GM12878 (cell line): ENCODE results near the gene IL17RE. TPM values are rescaled to one million over a fixed set of nuclear protein-coding genes. Genes with fewer than 3 reads are reported as not detected.
A peak's percentile ranks its signal among the peaks of the same experiment; 100 is the strongest.

Source experiments
- BCL3 ChIP-seq: IDR thresholded peaks from 2 replicates; pipeline ENCODE4 v1.6.1; 2011; ENCODE audit warnings: borderline replicate concordance, low read depth, mild to moderate bottlenecking, moderate library complexity, low read length; ENCODE audit not compliant: insufficient read depth, poor library complexity, severe bottlenecking
- BMI1 ChIP-seq: fragments of 450-650 bp; IDR thresholded peaks from 2 replicates; pipeline ENCODE4 v1.6.1; 2016; ENCODE audit warnings: mild to moderate bottlenecking, moderate library complexity, borderline replicate concordance
- MAX ChIP-seq: IDR thresholded peaks from 2 replicates; pipeline ENCODE4 v1.6.1; 2012; ENCODE audit warnings: low read depth, low read length, improper control_type of control experiment
- MTA3 ChIP-seq: IDR thresholded peaks from 2 replicates; pipeline ENCODE4 v1.6.1; 2012; ENCODE audit warnings: low read length, inconsistent platforms, borderline replicate concordance
- NBN ChIP-seq: fragments of 450-650 bp; IDR thresholded peaks from 2 replicates; pipeline ENCODE4 v1.6.1; 2016
- NKRF ChIP-seq: fragments of 450-650 bp; conservative IDR thresholded peaks from 2 replicates; pipeline ENCODE4 v1.6.1; 2017; ENCODE audit warnings: mild to moderate bottlenecking, moderate library complexity
- RB1 ChIP-seq: fragments of 450-650 bp; formaldehyde crosslinking; IDR thresholded peaks from 2 replicates; pipeline ENCODE4 v1.6.1; 2017; ENCODE audit warnings: mild to moderate bottlenecking, borderline replicate concordance
- STAT1 ChIP-seq: fragments of 450-650 bp; conservative IDR thresholded peaks from 2 replicates; pipeline ENCODE4 v1.6.1; 2014; ENCODE audit warnings: antibody characterized with exemption, mild to moderate bottlenecking
- TCF12 ChIP-seq: IDR thresholded peaks from 2 replicates; pipeline ENCODE4 v1.6.1; 2011; ENCODE audit warnings: low read depth, mild to moderate bottlenecking, low read length
- TCF3 ChIP-seq: IDR thresholded peaks from 2 replicates; pipeline ENCODE4 v1.6.1; 2012; ENCODE audit warnings: low read depth, mild to moderate bottlenecking, low read length, borderline replicate concordance; ENCODE audit not compliant: insufficient read depth
- polyA plus RNA-seq, 11 experiments: library from polyadenylated mRNA; depleted of rRNA in 4 of 11; unstranded in 6 of 11; stranded (reverse) in 5 of 11; fragments of >200 nt; fragmentation: Nextera tagmentation in 4 of 11; fragmentation: Illumina TruSeq in 1 of 11; extraction: Ambion mirVana in 4 of 11; extraction: Trizol in 1 of 11; gene quantifications; 1 replicate in 1 of 11; 2 replicates in 10 of 11; pipeline versions ENCODE4 v1.2.1 to v1.2.3, GENCODE V29; 2011 to 2016; ENCODE audit warnings: inconsistent platforms in 2 of 11, missing spikeins in 2 of 11, low read depth in 1 of 11
- total RNA-seq, 4 experiments: library from RNA; depleted of rRNA in 3 of 4; stranded (reverse); fragments of >200 nt in 3 of 4; fragmentation: Illumina TruSeq in 1 of 4; extraction: Trizol in 1 of 4; gene quantifications; 2 replicates each; pipeline versions ENCODE4 v1.2.1 to v1.2.3, GENCODE V29; 2013 to 2021
- TF ChIP-seq, protein P1 (sequence below): fragments of 450-650 bp; IDR thresholded peaks from 2 replicates; pipeline ENCODE4 v1.6.1; 2017; ENCODE audit warnings: mild to moderate bottlenecking
- TF ChIP-seq, protein P2 (sequence below), 3 experiments: IDR thresholded peaks in 2 of 3; conservative IDR thresholded peaks in 1 of 3; 2 replicates each; pipeline ENCODE4 v1.5.1; 2011; ENCODE audit warnings: low read depth in 3 of 3, low read length in 3 of 3, mild to moderate bottlenecking in 3 of 3, control low read depth in 2 of 3, moderate library complexity in 2 of 3, inconsistent platforms in 1 of 3, mixed read lengths in 1 of 3; ENCODE audit not compliant: control insufficient read depth in 2 of 3, insufficient read depth in 1 of 3; ENCODE audit errors: extremely low read depth in 1 of 3
- TF ChIP-seq, protein P3 (sequence below): fragments of 450-650 bp; formaldehyde crosslinking; IDR thresholded peaks from 2 replicates; pipeline ENCODE4 v1.4.0; 2020; ENCODE audit warnings: mild to moderate bottlenecking, moderate library complexity
- TF ChIP-seq, protein P4 (sequence below): IDR thresholded peaks from 2 replicates; pipeline ENCODE4 v1.6.1; 2012; ENCODE audit warnings: low read depth, low read length, improper control_type of control experiment

IL17RE gene
- total and polyA plus RNA-seq, 10 of the 15 experiments (the other 5 are each of a cell fraction or from before 2014, with no cell fraction given) = 0.04 to 0.51 (median 0.12) TPM; not detected in 2

GRCh38 chr3:9932843-9933560 lies 30.4 kb downstream of the IL17RE start (continued):
- TF ChIP-seq, protein P1, sequence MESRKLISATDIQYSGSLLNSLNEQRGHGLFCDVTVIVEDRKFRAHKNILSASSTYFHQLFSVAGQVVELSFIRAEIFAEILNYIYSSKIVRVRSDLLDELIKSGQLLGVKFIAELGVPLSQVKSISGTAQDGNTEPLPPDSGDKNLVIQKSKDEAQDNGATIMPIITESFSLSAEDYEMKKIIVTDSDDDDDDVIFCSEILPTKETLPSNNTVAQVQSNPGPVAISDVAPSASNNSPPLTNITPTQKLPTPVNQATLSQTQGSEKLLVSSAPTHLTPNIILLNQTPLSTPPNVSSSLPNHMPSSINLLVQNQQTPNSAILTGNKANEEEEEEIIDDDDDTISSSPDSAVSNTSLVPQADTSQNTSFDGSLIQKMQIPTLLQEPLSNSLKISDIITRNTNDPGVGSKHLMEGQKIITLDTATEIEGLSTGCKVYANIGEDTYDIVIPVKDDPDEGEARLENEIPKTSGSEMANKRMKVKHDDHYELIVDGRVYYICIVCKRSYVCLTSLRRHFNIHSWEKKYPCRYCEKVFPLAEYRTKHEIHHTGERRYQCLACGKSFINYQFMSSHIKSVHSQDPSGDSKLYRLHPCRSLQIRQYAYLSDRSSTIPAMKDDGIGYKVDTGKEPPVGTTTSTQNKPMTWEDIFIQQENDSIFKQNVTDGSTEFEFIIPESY = no peak
- no peak for TF ChIP-seq MTA3
- peak; percentile 46; the same call in 1 of the 2 replicates for TF ChIP-seq MAX
- no peak for TF ChIP-seq BMI1
- TF ChIP-seq NKRF = no peak; the same call in none of the 2 replicates
- TF ChIP-seq, protein P2, sequence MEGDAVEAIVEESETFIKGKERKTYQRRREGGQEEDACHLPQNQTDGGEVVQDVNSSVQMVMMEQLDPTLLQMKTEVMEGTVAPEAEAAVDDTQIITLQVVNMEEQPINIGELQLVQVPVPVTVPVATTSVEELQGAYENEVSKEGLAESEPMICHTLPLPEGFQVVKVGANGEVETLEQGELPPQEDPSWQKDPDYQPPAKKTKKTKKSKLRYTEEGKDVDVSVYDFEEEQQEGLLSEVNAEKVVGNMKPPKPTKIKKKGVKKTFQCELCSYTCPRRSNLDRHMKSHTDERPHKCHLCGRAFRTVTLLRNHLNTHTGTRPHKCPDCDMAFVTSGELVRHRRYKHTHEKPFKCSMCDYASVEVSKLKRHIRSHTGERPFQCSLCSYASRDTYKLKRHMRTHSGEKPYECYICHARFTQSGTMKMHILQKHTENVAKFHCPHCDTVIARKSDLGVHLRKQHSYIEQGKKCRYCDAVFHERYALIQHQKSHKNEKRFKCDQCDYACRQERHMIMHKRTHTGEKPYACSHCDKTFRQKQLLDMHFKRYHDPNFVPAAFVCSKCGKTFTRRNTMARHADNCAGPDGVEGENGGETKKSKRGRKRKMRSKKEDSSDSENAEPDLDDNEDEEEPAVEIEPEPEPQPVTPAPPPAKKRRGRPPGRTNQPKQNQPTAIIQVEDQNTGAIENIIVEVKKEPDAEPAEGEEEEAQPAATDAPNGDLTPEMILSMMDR (IDR thresholded peaks at IDR 0.05 in 2 of 3, conservative IDR thresholded peaks at IDR 0.05 in 1 of 3; ENCODE audit: control insufficient read depth in 2 of 3, extremely low read depth in 1 of 3, insufficient read depth in 1 of 3, low read depth in 3 of 3, low read length in 3 of 3) = peak; percentile 82 to 93 (median 90)
- no peak for TF ChIP-seq NBN
- no peak for TF ChIP-seq BCL3
- TF ChIP-seq RB1 = 0 out of 2 replicates have a peak, but pooled peaks have one; percentile 42
- 0 out of 2 replicates have a peak, but pooled peaks have one; percentile 65 for TF ChIP-seq TCF3
- TF ChIP-seq, protein P3, sequence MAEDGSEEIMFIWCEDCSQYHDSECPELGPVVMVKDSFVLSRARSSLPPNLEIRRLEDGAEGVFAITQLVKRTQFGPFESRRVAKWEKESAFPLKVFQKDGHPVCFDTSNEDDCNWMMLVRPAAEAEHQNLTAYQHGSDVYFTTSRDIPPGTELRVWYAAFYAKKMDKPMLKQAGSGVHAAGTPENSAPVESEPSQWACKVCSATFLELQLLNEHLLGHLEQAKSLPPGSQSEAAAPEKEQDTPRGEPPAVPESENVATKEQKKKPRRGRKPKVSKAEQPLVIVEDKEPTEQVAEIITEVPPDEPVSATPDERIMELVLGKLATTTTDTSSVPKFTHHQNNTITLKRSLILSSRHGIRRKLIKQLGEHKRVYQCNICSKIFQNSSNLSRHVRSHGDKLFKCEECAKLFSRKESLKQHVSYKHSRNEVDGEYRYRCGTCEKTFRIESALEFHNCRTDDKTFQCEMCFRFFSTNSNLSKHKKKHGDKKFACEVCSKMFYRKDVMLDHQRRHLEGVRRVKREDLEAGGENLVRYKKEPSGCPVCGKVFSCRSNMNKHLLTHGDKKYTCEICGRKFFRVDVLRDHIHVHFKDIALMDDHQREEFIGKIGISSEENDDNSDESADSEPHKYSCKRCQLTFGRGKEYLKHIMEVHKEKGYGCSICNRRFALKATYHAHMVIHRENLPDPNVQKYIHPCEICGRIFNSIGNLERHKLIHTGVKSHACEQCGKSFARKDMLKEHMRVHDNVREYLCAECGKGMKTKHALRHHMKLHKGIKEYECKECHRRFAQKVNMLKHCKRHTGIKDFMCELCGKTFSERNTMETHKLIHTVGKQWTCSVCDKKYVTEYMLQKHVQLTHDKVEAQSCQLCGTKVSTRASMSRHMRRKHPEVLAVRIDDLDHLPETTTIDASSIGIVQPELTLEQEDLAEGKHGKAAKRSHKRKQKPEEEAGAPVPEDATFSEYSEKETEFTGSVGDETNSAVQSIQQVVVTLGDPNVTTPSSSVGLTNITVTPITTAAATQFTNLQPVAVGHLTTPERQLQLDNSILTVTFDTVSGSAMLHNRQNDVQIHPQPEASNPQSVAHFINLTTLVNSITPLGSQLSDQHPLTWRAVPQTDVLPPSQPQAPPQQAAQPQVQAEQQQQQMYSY (CRISPR knock-in tag) = no peak
- TF ChIP-seq STAT1 = peak; percentile 45; the same call in 1 of the 2 replicates
- peak; percentile 70 for TF ChIP-seq TCF12
- TF ChIP-seq, protein P4, sequence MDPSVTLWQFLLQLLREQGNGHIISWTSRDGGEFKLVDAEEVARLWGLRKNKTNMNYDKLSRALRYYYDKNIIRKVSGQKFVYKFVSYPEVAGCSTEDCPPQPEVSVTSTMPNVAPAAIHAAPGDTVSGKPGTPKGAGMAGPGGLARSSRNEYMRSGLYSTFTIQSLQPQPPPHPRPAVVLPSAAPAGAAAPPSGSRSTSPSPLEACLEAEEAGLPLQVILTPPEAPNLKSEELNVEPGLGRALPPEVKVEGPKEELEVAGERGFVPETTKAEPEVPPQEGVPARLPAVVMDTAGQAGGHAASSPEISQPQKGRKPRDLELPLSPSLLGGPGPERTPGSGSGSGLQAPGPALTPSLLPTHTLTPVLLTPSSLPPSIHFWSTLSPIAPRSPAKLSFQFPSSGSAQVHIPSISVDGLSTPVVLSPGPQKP = no peak
